ACC112 (cell line): ENCODE measurements around the gene ZCCHC7.
"Not testable (repeated sequence)": the region's sequence is repeated elsewhere in the genome, so short reads cannot be mapped to it uniquely, and the experiment has no call there.

Source experiments
- H2AFZ ChIP-seq: fragments of 200-600 bp; sonication (generic); one replicate; pipeline ENCODE4 v1.6.0; 2017; ENCODE audit warnings: antibody characterized with exemption, low read length; ENCODE audit not compliant: unreplicated experiment
- H3K27ac ChIP-seq: fragments of 200-600 bp; sonication (generic); 2 replicates; pipeline ENCODE4 v1.5.1; 2014; ENCODE audit warnings: low read depth, mild to moderate bottlenecking, antibody characterized with exemption, low read length, moderate library complexity
- H3K27me3 ChIP-seq: fragments of 200-600 bp; sonication (generic); 2 replicates; pipeline ENCODE4 v1.6.1; 2014; ENCODE audit warnings: mild to moderate bottlenecking, antibody characterized with exemption, low read length, moderate library complexity, mixed read lengths; ENCODE audit not compliant: insufficient read depth
- H3K36me3 ChIP-seq: fragments of 200-600 bp; sonication (generic); 2 replicates; pipeline ENCODE4 v1.6.1; 2016; ENCODE audit warnings: mild to moderate bottlenecking, antibody characterized with exemption, low read length, moderate library complexity, mixed read lengths; ENCODE audit not compliant: insufficient read depth
- H3K4me1 ChIP-seq: fragments of 200-600 bp; sonication (generic); one replicate; pipeline ENCODE4 v1.6.1; 2016; ENCODE audit warnings: low read length, mixed read lengths; ENCODE audit not compliant: insufficient read depth, unreplicated experiment, control insufficient read depth
- H3K4me3 ChIP-seq: fragments of 200-600 bp; sonication (generic); 2 replicates; pipeline ENCODE4 v1.5.1; 2014; ENCODE audit warnings: mild to moderate bottlenecking, low read depth, low read length
- H3K79me2 ChIP-seq: fragments of 200-600 bp; sonication (generic); one replicate; pipeline ENCODE4 v1.6.0; 2016; ENCODE audit warnings: low read length; ENCODE audit not compliant: control insufficient read depth, unreplicated experiment, insufficient read depth

The ZCCHC7 gene

DNA sequence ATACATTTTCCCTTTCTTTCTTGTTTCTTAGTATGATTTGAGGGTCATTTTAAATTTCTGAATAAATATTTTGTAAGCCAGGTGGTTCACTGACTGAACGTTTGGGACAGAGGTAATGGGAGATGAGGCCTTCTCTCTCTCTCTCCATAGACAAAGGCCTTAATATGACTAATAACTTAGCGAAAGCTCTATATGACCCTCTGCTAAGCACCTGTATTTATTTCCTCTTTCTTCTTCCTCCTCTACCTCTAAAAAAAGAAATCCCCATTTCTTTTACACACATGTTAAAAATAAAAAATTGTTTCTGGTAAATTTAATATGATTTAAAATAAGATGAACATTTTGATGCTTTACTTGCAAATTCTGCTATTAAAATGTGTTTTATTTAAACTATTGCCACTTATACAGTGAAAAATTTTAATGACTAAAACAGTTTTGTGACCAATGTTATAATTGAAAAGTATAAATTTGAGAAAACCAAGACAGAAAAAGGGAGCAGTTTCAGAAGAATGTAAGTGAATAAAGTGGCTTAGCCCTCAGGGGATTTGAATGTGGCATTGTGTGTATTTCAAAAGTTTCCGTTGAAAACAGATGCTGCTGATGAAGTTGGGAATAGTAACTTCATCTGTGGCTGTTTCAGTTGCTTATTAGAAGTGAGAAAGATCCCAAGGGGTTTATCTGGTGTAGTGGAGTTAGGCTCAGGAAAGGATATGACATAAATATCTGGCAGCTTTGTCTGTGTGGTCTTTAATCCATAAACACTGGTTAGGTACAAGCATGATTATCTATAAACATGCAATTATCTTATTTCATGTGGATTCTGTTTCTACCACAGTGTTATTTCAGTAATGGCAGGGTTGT is 173.5 kb downstream of the ZCCHC7 start:
- no peak overlapping the region for H2AFZ ChIP-seq
- H3K4me3 ChIP-seq, result no peak overlapping the region
- no peaks in the 10 kb centered on the region for H3K36me3 ChIP-seq
- peak overlapping the region; percentile 14; the same call in 1 of the 2 replicates for H3K27ac ChIP-seq
- no peaks in the 10 kb centered on the region for H3K27me3 ChIP-seq
- H3K4me1 ChIP-seq, result peaks cover 39% of the 10 kb centered on the region
- H3K79me2 ChIP-seq, result peaks cover 21% of the 10 kb centered on the region

DNA sequence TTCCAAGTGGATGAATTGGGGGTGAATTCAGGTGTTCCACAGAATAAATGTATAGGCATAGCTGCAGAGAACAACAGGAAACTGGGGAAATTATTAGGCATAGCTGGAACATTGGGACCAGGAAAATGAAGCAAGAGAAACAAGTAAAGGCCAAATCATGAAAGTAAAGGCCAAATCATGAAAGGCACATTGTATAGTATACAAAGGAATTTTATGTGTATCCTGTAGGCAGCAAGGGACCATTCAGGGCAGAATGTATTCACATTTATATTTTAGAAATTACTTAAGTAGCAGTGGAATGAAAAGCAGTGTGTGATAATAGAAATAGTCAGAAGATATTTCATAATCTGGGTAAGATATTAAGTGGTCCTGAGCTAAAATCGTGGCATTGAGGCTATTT is 174.8 kb downstream of the ZCCHC7 start:
- Histone ChIP-seq H3K79me2 (peaks cover 21% of the 10 kb centered on the region), H3K4me1 (peaks cover 40% of the 10 kb centered on the region), H3K27ac (no peak overlapping the region), H3K4me3 (no peak overlapping the region), H2AFZ (no peak overlapping the region), H3K36me3 (no peaks in the 10 kb centered on the region), H3K27me3 (no peaks in the 10 kb centered on the region)

DNA sequence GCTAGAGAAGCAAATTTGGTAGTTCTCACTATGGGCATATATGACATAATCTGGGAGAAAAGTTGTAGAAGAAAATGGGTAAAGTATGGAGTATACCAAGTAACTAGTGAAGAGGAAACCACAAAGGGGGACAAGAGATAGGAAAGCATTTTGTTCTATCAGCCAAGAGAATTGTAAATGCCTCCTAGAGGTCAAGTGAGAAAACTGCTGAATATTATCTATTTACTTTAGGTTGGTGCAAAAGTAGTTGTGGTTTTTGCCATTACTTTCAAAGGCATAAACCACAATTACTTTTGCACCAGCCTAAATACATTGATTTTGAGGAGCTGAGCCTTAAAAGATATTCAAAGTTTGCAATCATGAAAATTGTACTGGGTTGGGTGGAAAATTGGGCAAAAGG is 175.4 kb downstream of the ZCCHC7 start:
- H3K27ac ChIP-seq, result no peak overlapping the region
- H3K27me3 ChIP-seq, result no peaks in the 10 kb centered on the region
- H3K4me3 ChIP-seq, result no peak overlapping the region
- peaks cover 42% of the 10 kb centered on the region for H3K4me1 ChIP-seq
- no peak overlapping the region for H2AFZ ChIP-seq
- H3K36me3 ChIP-seq, result no peaks in the 10 kb centered on the region
- H3K79me2 ChIP-seq, result peaks cover 21% of the 10 kb centered on the region

DNA sequence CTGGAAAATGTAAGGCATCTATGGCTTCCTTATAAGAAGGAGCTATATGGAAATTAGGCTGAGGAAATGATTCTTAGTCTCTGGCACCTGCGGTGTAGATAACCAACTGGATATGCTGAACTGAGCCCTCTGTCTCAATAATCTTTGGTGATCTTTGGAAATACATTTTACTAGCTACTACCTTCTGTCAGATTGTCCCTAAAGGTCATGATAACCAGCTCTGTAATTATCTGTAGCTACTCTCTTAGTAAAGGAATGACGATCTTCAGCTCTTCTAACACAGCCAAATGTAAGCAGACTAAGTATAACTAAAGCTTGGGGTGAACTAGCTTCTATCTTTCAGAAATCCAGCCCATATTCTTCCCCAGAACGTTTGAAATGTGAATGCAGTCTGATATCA is 177.2 kb downstream of the ZCCHC7 start:
- H3K27ac ChIP-seq, result no peak overlapping the region
- no peaks in the 10 kb centered on the region for H3K27me3 ChIP-seq
- H3K36me3 ChIP-seq, result no peaks in the 10 kb centered on the region
- H2AFZ ChIP-seq, result no peak overlapping the region
- peaks cover 39% of the 10 kb centered on the region for H3K4me1 ChIP-seq
- peaks cover 19% of the 10 kb centered on the region for H3K79me2 ChIP-seq
- H3K4me3 ChIP-seq, result no peak overlapping the region

DNA sequence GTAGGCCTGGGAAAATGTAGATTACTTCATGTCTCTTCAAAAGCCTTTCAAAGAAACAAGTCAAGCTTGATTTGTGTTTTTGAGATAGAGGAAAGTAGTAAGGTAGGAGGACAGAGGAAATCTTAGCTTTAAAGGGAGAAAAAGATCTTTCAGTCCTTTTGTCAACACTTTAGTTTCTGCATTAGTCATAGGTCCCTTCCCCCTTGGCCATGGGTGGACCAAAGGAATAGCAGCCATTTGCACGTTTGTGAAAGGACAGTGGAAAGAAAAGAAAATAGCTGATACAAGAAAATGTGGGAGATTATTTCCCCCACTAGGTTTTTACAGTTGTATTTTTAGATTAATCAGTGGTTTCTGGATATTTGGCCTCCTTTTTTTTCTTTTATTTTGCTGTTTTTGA is 180.2 kb downstream of the ZCCHC7 start:
- H3K27ac ChIP-seq, result no peak overlapping the region

DNA sequence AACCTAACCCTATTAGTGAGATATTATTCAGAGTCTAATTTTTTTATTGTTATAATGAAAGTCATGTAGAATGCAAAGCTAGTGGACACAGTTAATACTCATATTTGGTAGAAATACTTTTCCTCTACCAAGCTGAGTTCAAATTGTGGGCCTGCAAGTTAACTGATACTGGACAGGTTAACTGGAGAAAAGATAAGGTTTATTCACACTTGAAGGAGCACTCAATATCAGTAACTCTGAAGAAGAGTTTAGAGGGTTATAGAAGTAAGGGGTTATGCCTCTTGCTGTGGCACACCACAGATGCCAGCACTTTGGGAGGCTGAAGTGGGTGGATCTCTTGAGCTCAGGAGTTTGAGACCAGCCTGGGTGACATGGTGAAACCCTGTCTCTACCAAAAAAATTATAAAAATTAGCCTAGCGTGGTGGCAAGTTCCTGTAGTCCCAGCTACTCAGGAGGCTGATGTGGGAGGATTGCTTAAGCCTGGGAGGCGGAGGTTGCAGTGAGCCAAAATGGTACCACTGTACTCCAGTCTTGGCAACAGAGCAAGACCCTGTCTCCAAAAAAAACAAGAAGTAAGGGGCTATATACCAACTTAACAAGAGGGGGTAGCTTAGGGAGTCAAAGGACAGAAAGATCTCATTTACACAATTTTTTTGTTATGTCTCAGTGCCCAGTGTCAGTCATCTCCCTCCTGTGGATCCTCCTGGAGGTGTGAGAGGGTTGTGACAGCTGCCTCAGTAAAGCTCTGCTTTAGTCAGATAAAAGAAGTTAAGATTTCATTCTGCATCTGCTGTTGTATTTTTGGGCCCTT is 180.9 kb downstream of the ZCCHC7 start:
- Histone ChIP-seq H3K27me3 (no peaks in the 10 kb centered on the region), H3K4me1 (peaks cover 14% of the 10 kb centered on the region), H3K27ac (no peak overlapping the region), H3K4me3 (no peak overlapping the region), H2AFZ (no peak overlapping the region), H3K36me3 (no peaks in the 10 kb centered on the region), H3K79me2 (peaks cover 2% of the 10 kb centered on the region)

More for the DNA sequence above, 180.2 kb downstream of the ZCCHC7 start:
- Histone ChIP-seq H3K79me2 (peaks cover 6% of the 10 kb centered on the region), H3K4me1 (peaks cover 16% of the 10 kb centered on the region), H3K36me3 (no peaks in the 10 kb centered on the region), H3K27me3 (no peaks in the 10 kb centered on the region), H3K4me3 (no peak overlapping the region), H2AFZ (no peak overlapping the region)

DNA sequence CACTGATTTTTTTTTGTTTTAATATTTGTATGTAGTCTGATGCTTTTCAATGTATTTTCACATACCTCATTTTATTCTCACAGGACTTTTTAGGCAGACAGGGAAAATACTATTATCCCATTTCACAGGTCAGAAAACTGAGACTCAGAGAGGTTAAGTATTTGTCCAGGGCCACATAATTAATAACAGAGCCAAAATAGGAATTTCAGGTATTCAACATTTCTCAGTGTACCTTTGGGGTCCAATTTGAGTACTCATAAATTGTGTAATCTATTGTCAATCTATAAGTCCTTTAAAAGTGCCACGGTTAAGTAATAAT is 181.4 kb downstream of the ZCCHC7 start:
- H3K79me2 ChIP-seq, result no peaks in the 10 kb centered on the region
- no peak overlapping the region for H3K4me3 ChIP-seq
- H3K27me3 ChIP-seq, result no peaks in the 10 kb centered on the region
- no peak overlapping the region for H3K27ac ChIP-seq
- no peak overlapping the region for H2AFZ ChIP-seq
- no peaks in the 10 kb centered on the region for H3K36me3 ChIP-seq
- H3K4me1 ChIP-seq, result peaks cover 14% of the 10 kb centered on the region

DNA sequence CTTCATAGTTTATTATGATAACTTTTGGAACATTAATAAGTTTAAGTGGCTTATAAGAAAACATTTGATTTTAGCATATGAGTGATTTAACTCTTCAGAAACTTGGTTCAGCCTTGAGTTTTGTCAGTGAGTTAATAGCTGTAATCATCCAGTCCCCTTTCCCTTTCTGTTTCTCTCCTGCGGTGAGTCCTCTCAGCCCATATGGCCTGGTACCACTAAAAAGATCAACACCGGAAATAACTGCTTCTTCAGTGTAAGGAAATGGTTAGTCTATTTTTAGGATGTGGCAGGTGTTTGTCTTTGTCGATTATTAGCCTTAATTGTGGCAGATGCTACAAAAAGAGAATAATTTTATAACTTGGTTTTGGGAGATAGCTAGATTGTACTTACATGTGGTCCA is 181.9 kb downstream of the ZCCHC7 start:
- peaks cover 14% of the 10 kb centered on the region for H3K4me1 ChIP-seq
- no peak overlapping the region for H2AFZ ChIP-seq
- H3K27ac ChIP-seq, result no peak overlapping the region
- no peak overlapping the region for H3K4me3 ChIP-seq
- no peaks in the 10 kb centered on the region for H3K79me2 ChIP-seq
- H3K27me3 ChIP-seq, result no peaks in the 10 kb centered on the region
- H3K36me3 ChIP-seq, result no peaks in the 10 kb centered on the region

DNA sequence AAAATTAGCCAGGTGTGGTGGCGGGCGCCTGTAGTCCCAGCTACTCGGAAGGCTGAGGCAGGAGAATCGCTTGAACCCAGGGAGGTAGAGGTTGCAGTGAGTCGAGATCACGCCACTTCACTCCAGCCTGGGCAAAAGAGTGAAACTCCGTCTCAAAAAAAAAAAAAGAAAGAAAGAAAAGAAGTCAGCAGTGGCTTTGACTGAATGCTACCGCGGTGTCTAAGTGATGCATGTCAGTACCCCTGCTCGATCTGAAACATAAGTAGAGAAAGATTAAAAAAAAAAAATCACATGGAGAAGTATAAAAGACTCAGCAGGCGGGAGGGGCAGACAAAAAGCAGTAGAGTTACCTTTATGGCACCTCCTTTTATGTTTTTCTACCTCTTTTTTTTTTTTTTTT is 182.9 kb downstream of the ZCCHC7 start:
- not testable (repeated sequence) for H2AFZ ChIP-seq, H3K27me3 ChIP-seq, H3K27ac ChIP-seq, H3K4me3 ChIP-seq, H3K79me2 ChIP-seq, H3K36me3 ChIP-seq
- peaks cover 14% of the 10 kb centered on the region for H3K4me1 ChIP-seq

DNA sequence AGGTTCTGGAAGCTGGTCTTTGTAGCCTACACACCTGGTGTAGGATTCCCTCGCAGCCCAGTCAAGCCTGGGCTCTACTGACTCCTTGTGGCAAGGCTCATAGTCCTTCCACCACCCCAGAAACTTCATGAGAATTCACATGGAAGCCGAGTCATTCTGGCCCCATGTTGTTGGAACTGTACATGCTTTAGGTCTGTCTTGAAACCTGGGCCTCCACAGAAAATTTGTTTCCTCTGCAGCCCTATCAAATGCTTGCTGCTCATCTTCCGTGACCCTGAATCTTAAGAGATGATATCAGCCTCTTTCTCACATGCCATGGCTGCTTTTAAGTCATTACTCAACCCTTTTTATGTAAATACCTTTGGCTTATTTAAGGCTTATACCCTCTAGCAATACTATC is 188.8 kb downstream of the ZCCHC7 start:
- Histone ChIP-seq H3K36me3 (no peaks in the 10 kb centered on the region), H3K4me1 (peaks cover 6% of the 10 kb centered on the region), H3K27ac (no peak overlapping the region), H2AFZ (no peak overlapping the region), H3K27me3 (no peaks in the 10 kb centered on the region), H3K4me3 (no peak overlapping the region), H3K79me2 (no peaks in the 10 kb centered on the region)
